Spleen (tissue), 7 donors: ENCODE results near the gene NRCAM.

Experiments used
- POLR2A ChIP-seq, 3 donors: fragments of 450-650 bp; IDR thresholded peaks; one replicate each; pipeline ENCODE4 v1.5.1; 2017; ENCODE audit warnings: antibody characterized with exemption in 3 of 3, mild to moderate bottlenecking in 1 of 3
- POLR2AphosphoS5 ChIP-seq, 3 donors: sonication (generic); formaldehyde crosslinking; IDR thresholded peaks; one replicate each; pipeline ENCODE4 v1.5.1; 2017; ENCODE audit warnings: antibody characterized with exemption in 3 of 3
- TF ChIP-seq, protein P1 (sequence below), 11 experiments: fragments of 200-600 bp in 7 of 11; fragments of 450-650 bp in 4 of 11; sonication (generic) in 4 of 11; IDR thresholded peaks in 8 of 11; conservative IDR thresholded peaks in 3 of 11; 1 replicate in 7 of 11; 2 replicates in 4 of 11; pipeline versions ENCODE4 v1.4.0 to v1.8.0; 2016 to 2021; ENCODE audit warnings: antibody characterized with exemption in 11 of 11, inconsistent platforms in 4 of 11, mild to moderate bottlenecking in 1 of 11
- donor health status: DM: no; HTN: no; CAD: no; lungs with moderate emphysema.
- donor health status: DM: no; HTN: no; CAD: no.
- donor health status: DM: no; HTN: no; CAD: no.

- TF ChIP-seq, protein P1, sequence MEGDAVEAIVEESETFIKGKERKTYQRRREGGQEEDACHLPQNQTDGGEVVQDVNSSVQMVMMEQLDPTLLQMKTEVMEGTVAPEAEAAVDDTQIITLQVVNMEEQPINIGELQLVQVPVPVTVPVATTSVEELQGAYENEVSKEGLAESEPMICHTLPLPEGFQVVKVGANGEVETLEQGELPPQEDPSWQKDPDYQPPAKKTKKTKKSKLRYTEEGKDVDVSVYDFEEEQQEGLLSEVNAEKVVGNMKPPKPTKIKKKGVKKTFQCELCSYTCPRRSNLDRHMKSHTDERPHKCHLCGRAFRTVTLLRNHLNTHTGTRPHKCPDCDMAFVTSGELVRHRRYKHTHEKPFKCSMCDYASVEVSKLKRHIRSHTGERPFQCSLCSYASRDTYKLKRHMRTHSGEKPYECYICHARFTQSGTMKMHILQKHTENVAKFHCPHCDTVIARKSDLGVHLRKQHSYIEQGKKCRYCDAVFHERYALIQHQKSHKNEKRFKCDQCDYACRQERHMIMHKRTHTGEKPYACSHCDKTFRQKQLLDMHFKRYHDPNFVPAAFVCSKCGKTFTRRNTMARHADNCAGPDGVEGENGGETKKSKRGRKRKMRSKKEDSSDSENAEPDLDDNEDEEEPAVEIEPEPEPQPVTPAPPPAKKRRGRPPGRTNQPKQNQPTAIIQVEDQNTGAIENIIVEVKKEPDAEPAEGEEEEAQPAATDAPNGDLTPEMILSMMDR (IDR thresholded peaks at IDR 0.05 in 8 of 11, conservative IDR thresholded peaks at IDR 0.05 in 3 of 11): no peak
- TF ChIP-seq POLR2A (IDR thresholded peaks at IDR 0.05) (no peak), POLR2AphosphoS5 (IDR thresholded peaks at IDR 0.05) (no peak)
Measured at GRCh38 chr7:108211382-108212201, 244.6 kb downstream of the NRCAM start.
